ENCODE data around the gene PRDM15.

PRDM15 gene

DNA sequence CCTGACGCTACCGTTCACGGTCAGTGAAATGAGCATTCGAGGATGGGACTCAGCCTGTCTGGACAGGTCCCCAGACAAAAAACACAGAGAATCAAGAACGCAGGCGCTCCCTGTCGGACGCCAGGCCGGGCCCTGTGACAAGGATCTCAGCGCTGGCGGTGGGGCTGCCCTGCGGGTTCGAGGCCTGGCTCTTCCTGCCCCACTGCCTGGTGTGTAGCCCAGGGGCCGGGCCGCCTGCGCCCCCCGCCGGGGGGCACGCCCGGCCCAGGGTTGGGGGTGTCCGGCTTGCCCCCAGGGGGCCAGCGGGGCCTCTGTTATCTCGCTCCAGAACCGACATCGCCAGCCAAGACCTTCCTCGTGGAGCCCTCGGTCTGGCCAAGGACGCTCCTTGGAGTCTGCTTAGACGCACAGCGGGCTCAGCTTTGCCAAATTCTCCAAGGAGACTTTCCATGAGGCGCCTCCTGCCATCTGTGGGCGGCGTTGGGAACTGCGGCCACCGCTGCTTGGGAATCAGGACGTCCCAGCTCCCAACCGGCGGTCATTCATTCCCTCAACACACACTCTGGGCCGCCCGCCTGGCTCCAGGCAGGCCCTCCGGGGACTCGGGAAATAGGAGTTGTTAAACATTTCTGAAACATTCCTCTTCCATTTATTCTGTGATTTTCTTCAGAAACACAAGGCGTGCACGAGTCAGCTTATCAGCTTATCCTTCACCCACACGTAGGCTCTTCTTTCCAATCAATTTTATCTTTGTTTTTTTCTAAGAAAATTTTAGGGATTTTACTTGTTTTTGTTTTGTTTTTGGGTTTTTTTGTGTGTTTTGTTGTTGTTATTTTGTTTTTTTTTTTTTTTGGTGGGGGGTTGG is 101.0 kb downstream of the PRDM15 start:
- Histone ChIP-seq H3K27ac (ENCODE audit: low read depth, low read length) (no peak overlapping the region), H3K9me3 (ENCODE audit: insufficient read depth, low read depth, low read length) (no peaks in the 10 kb centered on the region), H4K12ac (ENCODE audit: low read depth, low read length) (no peak overlapping the region), H3K36me3 (ENCODE audit: control insufficient read depth in 1 of 2, insufficient read depth in 2 of 2, low read length in 2 of 2) (no peaks in the 10 kb centered on the region), H3K23ac (ENCODE audit: low read length) (no peak overlapping the region), H3K18ac (ENCODE audit: low read length) (no peak overlapping the region), H3K14ac (ENCODE audit: low read length) (no peak overlapping the region), H3K4me1 (ENCODE audit: control insufficient read depth in 1 of 2, insufficient read depth in 2 of 2, low read length in 2 of 2) (peaks cover 3 to 4% of the 10 kb centered on the region in 2 experiments), H2AK5ac (ENCODE audit: low read length) (no peak overlapping the region), H2BK120ac (ENCODE audit: insufficient read depth, low read length, poor library complexity) (no peak overlapping the region), H3K79me2 (ENCODE audit: control insufficient read depth, insufficient read depth, low read length, poor library complexity) (no peaks in the 10 kb centered on the region), H3K9ac (ENCODE audit: low read length) (no peak overlapping the region), H3K27me3 (ENCODE audit: insufficient read depth, low read length) (no peaks in the 10 kb centered on the region), H3K79me1 (ENCODE audit: low read length) (no peaks in the 10 kb centered on the region), H2AFZ (ENCODE audit: insufficient read depth, low read length, poor library complexity) (no peak overlapping the region), H2BK5ac (ENCODE audit: low read depth, low read length, poor library complexity) (no peak overlapping the region), H4K91ac (ENCODE audit: low read depth, low read length) (no peak overlapping the region), H2BK12ac (ENCODE audit: low read length) (no peak overlapping the region), H3K4ac (ENCODE audit: low read depth, low read length) (no peak overlapping the region), H3K4me3 (ENCODE audit: low read depth, low read length) (no peak overlapping the region), H3K4me2 (ENCODE audit: low read length) (peak overlapping the region; percentile 46), H4K8ac (ENCODE audit: low read depth, low read length) (peak overlapping the region; percentile 33)
- no CpG with 5 or more reads among the region's 45 CpGs for WGBS (ENCODE audit: extremely low coverage, insufficient coverage, insufficient read length)
- peak; percentile 98 to 99 for DNase-seq

DNA sequence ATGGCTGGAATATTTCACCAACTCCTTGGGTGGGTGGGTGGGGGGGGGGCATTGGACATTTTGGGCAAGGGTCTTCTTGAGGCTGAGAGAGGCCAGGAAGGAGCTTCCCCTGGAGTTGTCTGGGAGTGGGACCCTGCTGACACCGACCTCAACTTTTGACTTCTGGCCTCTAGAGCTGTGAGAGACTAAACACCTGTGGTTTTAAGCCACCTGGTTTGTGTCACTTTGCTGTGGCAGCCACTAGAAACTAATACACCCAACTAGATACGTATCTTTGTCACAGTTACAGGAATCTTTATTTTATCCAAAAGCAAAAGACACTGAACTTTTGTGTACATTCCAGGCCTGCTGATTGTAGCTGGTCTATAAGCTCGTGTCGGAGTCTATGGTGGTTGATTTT is 102.4 kb downstream of the PRDM15 start:
- Histone ChIP-seq H2BK120ac (ENCODE audit: insufficient read depth, low read length, poor library complexity) (no peak overlapping the region), H2AFZ (ENCODE audit: insufficient read depth, low read length, poor library complexity) (no peak overlapping the region), H4K12ac (ENCODE audit: low read depth, low read length) (no peak overlapping the region), H2AK5ac (ENCODE audit: low read length) (no peak overlapping the region), H3K18ac (ENCODE audit: low read length) (no peak overlapping the region), H3K4me2 (ENCODE audit: low read length) (no peak overlapping the region), H3K14ac (ENCODE audit: low read length) (no peak overlapping the region), H3K4ac (ENCODE audit: low read depth, low read length) (no peak overlapping the region), H3K27ac (ENCODE audit: low read depth, low read length) (no peak overlapping the region), H3K9me3 (ENCODE audit: insufficient read depth, low read depth, low read length) (no peaks in the 10 kb centered on the region), H3K79me2 (ENCODE audit: control insufficient read depth, insufficient read depth, low read length, poor library complexity) (no peaks in the 10 kb centered on the region), H4K8ac (ENCODE audit: low read depth, low read length) (no peak overlapping the region), H3K36me3 (ENCODE audit: control insufficient read depth in 1 of 2, insufficient read depth in 2 of 2, low read length in 2 of 2) (no peaks in the 10 kb centered on the region), H3K4me1 (ENCODE audit: control insufficient read depth in 1 of 2, insufficient read depth in 2 of 2, low read length in 2 of 2) (peaks cover 7 to 8% of the 10 kb centered on the region in 2 experiments), H4K91ac (ENCODE audit: low read depth, low read length) (no peak overlapping the region), H3K23ac (ENCODE audit: low read length) (no peak overlapping the region), H2BK12ac (ENCODE audit: low read length) (no peak overlapping the region), H3K4me3 (ENCODE audit: low read depth, low read length) (no peak overlapping the region), H3K9ac (ENCODE audit: low read length) (no peak overlapping the region), H3K79me1 (ENCODE audit: low read length) (peaks cover 2% of the 10 kb centered on the region), H3K27me3 (ENCODE audit: insufficient read depth, low read length) (no peaks in the 10 kb centered on the region), H2BK5ac (ENCODE audit: low read depth, low read length, poor library complexity) (no peak overlapping the region)
- WGBS (ENCODE audit: extremely low coverage, insufficient coverage, insufficient read length), result no CpG with 5 or more reads among the region's 4 CpGs
- no peak for DNase-seq

DNA sequence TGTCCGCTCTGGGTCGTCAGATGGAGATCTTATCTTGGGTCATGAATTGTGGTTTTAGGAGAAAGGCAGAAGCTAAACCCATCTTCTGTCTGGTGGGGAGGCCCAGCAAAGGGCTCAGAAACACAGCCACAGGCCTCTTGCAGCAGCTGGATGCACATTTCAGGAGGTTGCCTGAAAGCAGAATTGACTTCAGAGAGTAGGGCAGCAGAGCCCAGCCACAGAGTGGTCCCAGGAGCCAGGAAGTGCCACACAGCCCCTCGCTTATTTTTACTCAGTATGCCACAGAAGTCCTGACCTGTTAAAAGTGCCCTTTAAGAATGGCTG is 104.0 kb downstream of the PRDM15 start:
- no CpG with 5 or more reads among the region's 3 CpGs for WGBS (ENCODE audit: extremely low coverage, insufficient coverage, insufficient read length)
- H2BK120ac ChIP-seq (ENCODE audit: insufficient read depth, low read length, poor library complexity), result no peak overlapping the region

DNA sequence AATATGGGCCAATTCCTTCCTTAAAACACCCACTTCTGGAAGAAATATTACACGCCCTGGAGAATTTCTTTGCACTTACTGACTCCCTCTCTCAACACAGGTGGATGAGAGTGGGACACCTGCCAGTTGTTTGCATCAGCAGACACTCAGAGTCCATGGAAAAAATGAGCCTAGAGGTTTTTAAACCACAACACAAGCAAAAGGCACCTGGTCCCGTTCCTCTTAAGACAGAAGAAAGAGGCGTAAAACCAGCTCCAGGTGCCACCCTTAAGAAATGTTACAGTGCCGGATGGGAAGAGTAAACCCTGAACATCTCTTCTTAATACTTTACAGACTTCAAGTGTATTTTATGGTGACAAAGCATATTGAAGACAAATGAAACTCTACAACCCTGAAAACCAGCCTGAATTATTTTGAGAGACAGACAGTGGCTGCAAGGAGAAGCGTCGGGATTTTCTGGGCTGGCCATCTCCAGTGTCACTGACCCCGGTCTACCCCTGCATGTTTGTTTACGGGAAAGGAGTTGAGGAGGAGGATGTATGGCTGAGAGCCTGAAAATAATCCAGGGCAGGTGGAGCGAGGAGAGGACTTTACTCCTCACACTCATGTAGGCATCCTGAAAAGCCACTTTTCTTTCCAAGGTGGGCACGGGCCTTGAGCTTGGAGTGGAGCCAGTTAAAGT is 104.5 kb downstream of the PRDM15 start:
- Histone ChIP-seq H2AFZ (ENCODE audit: insufficient read depth, low read length, poor library complexity) (no peak overlapping the region), H4K12ac (ENCODE audit: low read depth, low read length) (no peak overlapping the region), H3K9ac (ENCODE audit: low read length) (no peak overlapping the region), H3K9me3 (ENCODE audit: insufficient read depth, low read depth, low read length) (no peaks in the 10 kb centered on the region), H3K14ac (ENCODE audit: low read length) (no peak overlapping the region), H3K4me1 (ENCODE audit: control insufficient read depth in 1 of 2, insufficient read depth in 2 of 2, low read length in 2 of 2) (peaks cover 7 to 8% of the 10 kb centered on the region in 2 experiments), H3K27me3 (ENCODE audit: insufficient read depth, low read length) (peaks cover 4% of the 10 kb centered on the region), H3K79me1 (ENCODE audit: low read length) (peaks cover 2% of the 10 kb centered on the region), H3K4me2 (ENCODE audit: low read length) (no peak overlapping the region), H3K4me3 (ENCODE audit: low read depth, low read length) (no peak overlapping the region), H3K36me3 (ENCODE audit: control insufficient read depth in 1 of 2, insufficient read depth in 2 of 2, low read length in 2 of 2) (no peaks in the 10 kb centered on the region), H4K91ac (ENCODE audit: low read depth, low read length) (no peak overlapping the region), H3K18ac (ENCODE audit: low read length) (no peak overlapping the region), H2BK12ac (ENCODE audit: low read length) (no peak overlapping the region), H2BK120ac (ENCODE audit: insufficient read depth, low read length, poor library complexity) (no peak overlapping the region), H3K27ac (ENCODE audit: low read depth, low read length) (no peak overlapping the region), H4K8ac (ENCODE audit: low read depth, low read length) (no peak overlapping the region), H3K23ac (ENCODE audit: low read length) (no peak overlapping the region), H2BK5ac (ENCODE audit: low read depth, low read length, poor library complexity) (no peak overlapping the region), H2AK5ac (ENCODE audit: low read length) (no peak overlapping the region), H3K79me2 (ENCODE audit: control insufficient read depth, insufficient read depth, low read length, poor library complexity) (no peaks in the 10 kb centered on the region), H3K4ac (ENCODE audit: low read depth, low read length) (no peak overlapping the region)
- DNase-seq, result no peak
- no CpG with 5 or more reads among the region's 10 CpGs for WGBS (ENCODE audit: extremely low coverage, insufficient coverage, insufficient read length)

More for the DNA sequence above, 104.0 kb downstream of the PRDM15 start:
- Histone ChIP-seq H2AFZ (ENCODE audit: insufficient read depth, low read length, poor library complexity) (no peak overlapping the region), H3K4me2 (ENCODE audit: low read length) (no peak overlapping the region), H3K14ac (ENCODE audit: low read length) (no peak overlapping the region), H4K91ac (ENCODE audit: low read depth, low read length) (no peak overlapping the region), H3K27ac (ENCODE audit: low read depth, low read length) (no peak overlapping the region), H2AK5ac (ENCODE audit: low read length) (no peak overlapping the region), H4K8ac (ENCODE audit: low read depth, low read length) (no peak overlapping the region), H3K27me3 (ENCODE audit: insufficient read depth, low read length) (no peaks in the 10 kb centered on the region), H3K36me3 (ENCODE audit: control insufficient read depth in 1 of 2, insufficient read depth in 2 of 2, low read length in 2 of 2) (no peaks in the 10 kb centered on the region), H4K12ac (ENCODE audit: low read depth, low read length) (no peak overlapping the region), H3K79me1 (ENCODE audit: low read length) (peaks cover 2% of the 10 kb centered on the region), H3K79me2 (ENCODE audit: control insufficient read depth, insufficient read depth, low read length, poor library complexity) (no peaks in the 10 kb centered on the region), H3K18ac (ENCODE audit: low read length) (no peak overlapping the region), H2BK12ac (ENCODE audit: low read length) (no peak overlapping the region), H3K4me3 (ENCODE audit: low read depth, low read length) (no peak overlapping the region), H2BK5ac (ENCODE audit: low read depth, low read length, poor library complexity) (no peak overlapping the region), H3K4ac (ENCODE audit: low read depth, low read length) (no peak overlapping the region), H3K9me3 (ENCODE audit: insufficient read depth, low read depth, low read length) (no peaks in the 10 kb centered on the region), H3K4me1 (ENCODE audit: control insufficient read depth in 1 of 2, insufficient read depth in 2 of 2, low read length in 2 of 2) (peaks cover 7 to 8% of the 10 kb centered on the region in 2 experiments), H3K9ac (ENCODE audit: low read length) (no peak overlapping the region), H3K23ac (ENCODE audit: low read length) (no peak overlapping the region)
- no peak for DNase-seq
